ENCODE results near the gene LIMK2.

DNA sequence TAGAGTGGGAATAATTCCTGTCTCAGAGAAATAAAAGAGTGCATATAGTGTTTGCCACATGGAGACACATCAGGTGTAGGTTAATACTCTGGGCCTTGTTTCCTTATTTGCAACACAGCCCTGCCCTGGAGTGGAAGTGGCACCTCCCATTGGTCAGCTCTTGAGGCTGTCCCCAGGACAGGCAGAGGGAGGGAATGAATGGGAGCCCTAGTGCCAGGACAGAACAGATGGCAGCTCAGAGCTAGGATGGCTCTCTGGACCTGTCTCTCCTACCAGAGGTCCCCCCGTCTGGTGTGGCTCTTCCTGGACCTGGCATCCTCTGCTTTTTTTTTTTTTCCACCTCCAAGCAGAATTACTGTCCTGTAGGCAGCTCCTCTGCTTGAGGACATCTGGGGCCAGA lies 35.6 kb downstream of the LIMK2 start:
- TF ChIP-seq, protein P1, sequence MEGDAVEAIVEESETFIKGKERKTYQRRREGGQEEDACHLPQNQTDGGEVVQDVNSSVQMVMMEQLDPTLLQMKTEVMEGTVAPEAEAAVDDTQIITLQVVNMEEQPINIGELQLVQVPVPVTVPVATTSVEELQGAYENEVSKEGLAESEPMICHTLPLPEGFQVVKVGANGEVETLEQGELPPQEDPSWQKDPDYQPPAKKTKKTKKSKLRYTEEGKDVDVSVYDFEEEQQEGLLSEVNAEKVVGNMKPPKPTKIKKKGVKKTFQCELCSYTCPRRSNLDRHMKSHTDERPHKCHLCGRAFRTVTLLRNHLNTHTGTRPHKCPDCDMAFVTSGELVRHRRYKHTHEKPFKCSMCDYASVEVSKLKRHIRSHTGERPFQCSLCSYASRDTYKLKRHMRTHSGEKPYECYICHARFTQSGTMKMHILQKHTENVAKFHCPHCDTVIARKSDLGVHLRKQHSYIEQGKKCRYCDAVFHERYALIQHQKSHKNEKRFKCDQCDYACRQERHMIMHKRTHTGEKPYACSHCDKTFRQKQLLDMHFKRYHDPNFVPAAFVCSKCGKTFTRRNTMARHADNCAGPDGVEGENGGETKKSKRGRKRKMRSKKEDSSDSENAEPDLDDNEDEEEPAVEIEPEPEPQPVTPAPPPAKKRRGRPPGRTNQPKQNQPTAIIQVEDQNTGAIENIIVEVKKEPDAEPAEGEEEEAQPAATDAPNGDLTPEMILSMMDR (IDR thresholded peaks at IDR 0.05; ENCODE audit: low read depth, low read length): no peak
- TF ChIP-seq EZH2phosphoT487 (IDR thresholded peaks at IDR 0.05; ENCODE audit: low read depth): no peak
